ENCODE data around the gene IL17RA. TPM values are rescaled to one million over a fixed set of nuclear protein-coding genes. Genes with fewer than 3 reads are reported as not detected.

The IL17RA gene
- polyA plus RNA-seq, 4 donors, result 3.8 to 7.6 (median 5.6) TPM

DNA sequence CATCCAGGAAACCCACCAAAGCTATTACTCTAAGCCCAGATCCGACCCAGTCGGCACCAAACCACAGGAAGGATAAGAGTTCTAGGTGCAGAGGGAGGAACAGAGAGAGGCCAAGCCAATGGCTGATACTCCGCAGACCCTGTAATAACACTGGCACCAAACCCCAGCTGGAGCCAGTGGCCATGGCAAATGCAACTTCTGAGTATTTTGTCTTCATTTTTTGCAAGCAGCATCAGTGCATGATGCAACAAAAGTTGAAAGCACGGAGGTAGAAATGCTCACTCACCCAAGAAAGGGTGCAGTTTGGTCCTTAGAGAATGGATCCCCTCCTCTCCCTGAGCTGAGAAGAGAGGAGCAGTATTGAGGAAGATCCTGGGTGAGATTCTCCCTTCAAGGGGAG, 33.5 kb downstream of the IL17RA start:
- Histone ChIP-seq H3K36me3 (ENCODE audit: control insufficient read depth in 3 of 3, insufficient read depth in 2 of 3, low read depth in 1 of 3, low read length in 3 of 3) (no peaks in the 10 kb centered on the region), H3K9me3 (ENCODE audit: control insufficient read depth in 2 of 2, insufficient read depth in 1 of 2, low read depth in 1 of 2, low read length in 1 of 2) (no peaks in the 10 kb centered on the region), H3K27ac (ENCODE audit: low read depth in 1 of 3, low read length in 2 of 3) (no peak overlapping the region), H3K4me3 (ENCODE audit: low read depth in 1 of 3, low read length in 3 of 3) (no peak overlapping the region), H3K27me3 (ENCODE audit: control insufficient read depth in 3 of 3, insufficient read depth in 3 of 3, low read length in 3 of 3) (peaks cover 3 to 19% (median 16%) of the 10 kb centered on the region in 3 donors), H3K4me1 (ENCODE audit: control insufficient read depth in 3 of 3, insufficient read depth in 2 of 3, low read depth in 1 of 3, low read length in 2 of 3) (peaks cover 0 to 3% (median 0%) of the 10 kb centered on the region in 3 donors)
- FAIRE-seq (no peak), DNase-seq (no peak)
- 67 to 80% (median 79%) methylated on average over 4 of the region's 4 CpGs for WGBS, 3 donors

DNA sequence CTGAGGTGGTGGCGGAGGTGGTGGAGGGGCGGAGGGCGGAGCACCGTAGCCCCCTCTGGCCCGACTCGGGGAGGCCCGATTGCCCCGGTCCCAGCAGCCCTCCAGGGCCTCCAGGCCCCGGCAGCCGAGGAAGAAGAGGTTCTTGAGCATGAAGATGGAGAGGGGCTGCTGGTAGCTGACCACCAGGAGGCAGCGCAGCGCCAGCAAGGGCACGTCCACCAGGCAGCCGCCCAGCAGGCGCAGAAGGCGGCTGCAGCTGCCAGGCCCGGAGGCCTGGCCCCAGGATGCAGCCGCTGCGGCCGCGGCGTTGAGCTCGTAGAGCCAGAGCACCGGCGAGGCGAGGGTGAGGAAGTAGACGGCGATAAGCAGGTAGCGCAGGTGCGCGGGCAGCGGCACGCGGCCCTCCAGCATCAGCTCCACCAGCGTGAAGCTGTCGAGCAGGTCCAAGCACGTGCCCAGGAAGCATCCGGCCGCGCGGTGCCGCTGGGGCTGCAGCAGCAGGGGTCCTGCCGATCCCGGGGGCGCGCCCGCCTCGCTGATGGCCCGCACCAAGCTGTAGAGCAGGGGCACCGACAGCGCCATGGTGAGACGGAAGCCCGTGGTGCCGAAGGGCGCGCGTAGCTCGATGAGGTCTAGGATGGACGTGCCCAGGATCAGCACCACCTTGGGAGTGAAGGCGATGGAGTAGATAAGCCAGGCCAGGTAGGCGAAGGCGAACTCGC, 34.8 kb downstream of the IL17RA start:
- FAIRE-seq, result no peak
- no peak overlapping the region for H3K4me3 ChIP-seq (ENCODE audit: low read depth in 1 of 3, low read length in 3 of 3)
- H3K9me3 ChIP-seq (ENCODE audit: control insufficient read depth in 2 of 2, insufficient read depth in 1 of 2, low read depth in 1 of 2, low read length in 1 of 2), result no peaks in the 10 kb centered on the region
- peak; percentile 51 to 52 for DNase-seq
- H3K4me1 ChIP-seq (ENCODE audit: control insufficient read depth in 3 of 3, insufficient read depth in 2 of 3, low read depth in 1 of 3, low read length in 2 of 3), result peaks cover 0 to 3% (median 0%) of the 10 kb centered on the region in 3 donors
- H3K36me3 ChIP-seq (ENCODE audit: control insufficient read depth in 3 of 3, insufficient read depth in 2 of 3, low read depth in 1 of 3, low read length in 3 of 3), result no peaks in the 10 kb centered on the region
- H3K27me3 ChIP-seq (ENCODE audit: control insufficient read depth in 3 of 3, insufficient read depth in 3 of 3, low read length in 3 of 3), result peaks cover 3 to 19% (median 18%) of the 10 kb centered on the region in 3 donors
- no peak overlapping the region for H3K27ac ChIP-seq (ENCODE audit: low read depth in 1 of 3, low read length in 2 of 3)
- 29 to 34% (median 33%) methylated on average over 48 to 63 of the region's 63 CpGs for WGBS, 3 donors

DNA sequence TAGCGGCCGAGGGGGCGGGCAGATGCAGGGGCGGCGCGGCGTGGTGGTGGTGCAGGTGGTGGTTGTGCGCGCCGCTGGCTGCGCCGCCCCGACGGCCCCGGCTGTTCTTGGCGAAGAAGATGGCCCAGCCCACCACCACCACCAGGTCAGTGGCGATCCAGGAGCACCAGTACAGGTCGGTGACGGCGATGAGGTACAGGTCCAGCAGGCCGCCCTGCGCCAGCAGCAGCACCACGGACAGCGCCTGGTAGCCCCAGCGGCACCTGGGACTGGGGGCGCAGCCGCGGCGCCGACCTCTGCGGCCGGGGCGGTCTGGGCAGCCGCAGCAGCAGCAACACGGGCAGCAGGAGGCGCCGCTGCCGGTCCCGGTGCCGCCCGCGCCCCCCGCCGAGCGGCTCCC, 35.5 kb downstream of the IL17RA start:
- Histone ChIP-seq H3K27me3 (ENCODE audit: control insufficient read depth in 3 of 3, insufficient read depth in 3 of 3, low read length in 3 of 3) (peaks cover 3 to 19% (median 18%) of the 10 kb centered on the region in 3 donors), H3K27ac (ENCODE audit: low read depth in 1 of 3, low read length in 2 of 3) (no peak overlapping the region), H3K9me3 (ENCODE audit: control insufficient read depth in 2 of 2, insufficient read depth in 1 of 2, low read depth in 1 of 2, low read length in 1 of 2) (no peaks in the 10 kb centered on the region), H3K36me3 (ENCODE audit: control insufficient read depth in 3 of 3, insufficient read depth in 2 of 3, low read depth in 1 of 3, low read length in 3 of 3) (no peaks in the 10 kb centered on the region), H3K4me3 (ENCODE audit: low read depth in 1 of 3, low read length in 3 of 3) (peak overlapping the region in 1 of 3 donors; percentile 63), H3K4me1 (ENCODE audit: control insufficient read depth in 3 of 3, insufficient read depth in 2 of 3, low read depth in 1 of 3, low read length in 2 of 3) (peaks cover 0 to 3% (median 0%) of the 10 kb centered on the region in 3 donors)
- WGBS, 3 donors, result 2 to 3% (median 3%) methylated on average over 20 to 45 of the region's 45 CpGs
- FAIRE-seq (no peak), DNase-seq (peak; percentile 19 to 77)

DNA sequence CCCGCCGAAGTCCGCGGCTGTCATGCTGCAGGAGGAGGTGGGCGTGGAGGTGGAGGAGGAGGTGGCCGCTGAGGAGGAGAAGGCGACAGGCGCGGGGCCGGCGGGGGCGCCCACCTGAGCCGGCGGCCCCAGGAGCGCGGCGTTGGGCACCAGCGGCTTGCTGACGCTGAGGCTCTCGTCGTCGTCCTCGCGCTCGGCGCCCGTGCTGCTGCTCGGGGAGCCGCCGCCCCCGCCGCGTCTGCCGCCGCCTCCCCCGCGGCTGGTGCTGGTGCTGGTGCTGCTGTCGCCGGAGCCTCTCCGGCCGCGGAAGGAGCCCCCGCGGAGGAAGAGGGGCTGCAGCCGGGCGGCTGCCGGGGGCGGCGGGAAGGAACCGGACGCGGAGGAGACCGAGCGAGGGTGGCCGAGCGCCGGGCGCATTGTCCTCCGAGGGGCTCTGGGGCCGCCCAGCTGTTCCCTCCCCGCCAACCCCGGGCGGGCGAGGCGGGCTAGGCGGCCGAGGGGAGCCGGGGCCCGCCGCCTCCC, 36.0 kb downstream of the IL17RA start:
- H3K4me1 ChIP-seq (ENCODE audit: control insufficient read depth in 3 of 3, insufficient read depth in 2 of 3, low read depth in 1 of 3, low read length in 2 of 3), result peaks cover 0 to 3% (median 0%) of the 10 kb centered on the region in 3 donors
- no peaks in the 10 kb centered on the region for H3K36me3 ChIP-seq (ENCODE audit: control insufficient read depth in 3 of 3, insufficient read depth in 2 of 3, low read depth in 1 of 3, low read length in 3 of 3)
- 0 to 1% (median 0%) methylated on average over 26 to 70 of the region's 70 CpGs for WGBS, 3 donors
- H3K27ac ChIP-seq (ENCODE audit: low read depth in 1 of 3, low read length in 2 of 3), result no peak overlapping the region
- H3K4me3 ChIP-seq (ENCODE audit: low read depth in 1 of 3, low read length in 3 of 3), result peak overlapping the region in 2 of 3 donors; percentile 24 to 63
- DNase-seq (peak in 1 of 2 donors; percentile 50), FAIRE-seq (no peak)
- H3K27me3 ChIP-seq (ENCODE audit: control insufficient read depth in 3 of 3, insufficient read depth in 3 of 3, low read length in 3 of 3), result peaks cover 3 to 19% (median 18%) of the 10 kb centered on the region in 3 donors
- no peaks in the 10 kb centered on the region for H3K9me3 ChIP-seq (ENCODE audit: control insufficient read depth in 2 of 2, insufficient read depth in 1 of 2, low read depth in 1 of 2, low read length in 1 of 2)

DNA sequence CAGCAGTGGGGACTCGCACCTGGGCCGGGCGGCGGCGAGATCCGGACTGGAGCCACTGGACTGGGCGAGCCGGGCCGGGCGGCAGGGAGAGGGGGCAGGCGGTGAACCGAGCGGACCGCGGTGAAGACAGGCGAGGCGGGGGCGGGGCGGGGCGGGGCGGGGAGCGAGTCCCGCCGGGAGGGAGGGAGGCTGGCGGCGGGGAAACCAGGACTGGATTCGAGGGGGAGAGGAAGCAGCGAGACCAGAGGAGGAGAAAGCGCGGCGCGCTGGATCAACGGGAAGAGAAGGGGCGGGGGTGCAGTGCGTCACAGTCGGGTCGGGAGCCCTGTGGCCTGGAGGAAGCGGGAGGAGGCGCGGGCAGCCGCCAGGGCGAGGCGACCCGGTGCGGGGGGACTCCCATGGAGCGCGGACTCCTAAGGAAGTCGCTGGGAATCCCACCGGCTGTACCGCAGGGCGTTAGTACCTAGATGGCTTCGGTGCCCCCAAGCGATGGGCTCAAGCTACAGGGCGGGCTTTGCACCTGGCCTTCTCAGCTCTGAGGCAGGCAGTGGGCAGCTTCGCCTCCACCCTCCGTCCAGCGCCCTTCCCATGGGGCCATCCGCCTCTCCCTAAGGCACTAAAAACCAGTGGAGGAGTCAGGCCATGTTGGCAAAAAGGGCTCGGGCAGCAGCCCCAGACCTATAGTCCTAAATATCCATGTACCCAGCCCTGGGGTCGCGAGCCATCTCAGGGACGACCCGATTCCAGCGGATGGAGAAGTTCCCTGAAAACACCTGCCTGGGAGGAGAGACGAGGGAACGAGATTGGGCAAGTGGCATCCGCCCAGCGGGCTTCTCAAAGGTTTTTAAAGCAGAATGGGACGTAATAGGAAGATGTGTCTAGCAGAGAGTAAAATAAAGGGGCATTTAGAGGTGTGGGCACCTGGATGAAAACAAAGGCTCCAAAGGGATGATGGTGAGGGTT, 36.7 kb downstream of the IL17RA start, which contains the start of gene TMEM121B:
TMEM121B (minus strand) TSS at position 128 of the 963 bp plus-strand sequence. CDS start 233 bp downstream, outside the sequence.
- WGBS, 3 donors, result 5 to 11% (median 8%) methylated on average over 52 to 69 of the region's 69 CpGs
- Histone ChIP-seq H3K36me3 (ENCODE audit: control insufficient read depth in 3 of 3, insufficient read depth in 2 of 3, low read depth in 1 of 3, low read length in 3 of 3) (no peaks in the 10 kb centered on the region), H3K27ac (ENCODE audit: low read depth in 1 of 3, low read length in 2 of 3) (no peak within 1 kb of the TSS), H3K27me3 (ENCODE audit: control insufficient read depth in 3 of 3, insufficient read depth in 3 of 3, low read length in 3 of 3) (peaks cover 3 to 19% (median 18%) of the 10 kb centered on the region in 3 donors), H3K4me3 (ENCODE audit: low read depth in 1 of 3, low read length in 3 of 3) (peak within 1 kb of the TSS; percentile 24 to 63 (median 32)), H3K4me1 (ENCODE audit: control insufficient read depth in 3 of 3, insufficient read depth in 2 of 3, low read depth in 1 of 3, low read length in 2 of 3) (peaks cover 0 to 3% (median 0%) of the 10 kb centered on the region in 3 donors), H3K9me3 (ENCODE audit: control insufficient read depth in 2 of 2, insufficient read depth in 1 of 2, low read depth in 1 of 2, low read length in 1 of 2) (no peaks in the 10 kb centered on the region)
- DNase-seq (peak; percentile 31 to 71), FAIRE-seq (no peak)

DNA sequence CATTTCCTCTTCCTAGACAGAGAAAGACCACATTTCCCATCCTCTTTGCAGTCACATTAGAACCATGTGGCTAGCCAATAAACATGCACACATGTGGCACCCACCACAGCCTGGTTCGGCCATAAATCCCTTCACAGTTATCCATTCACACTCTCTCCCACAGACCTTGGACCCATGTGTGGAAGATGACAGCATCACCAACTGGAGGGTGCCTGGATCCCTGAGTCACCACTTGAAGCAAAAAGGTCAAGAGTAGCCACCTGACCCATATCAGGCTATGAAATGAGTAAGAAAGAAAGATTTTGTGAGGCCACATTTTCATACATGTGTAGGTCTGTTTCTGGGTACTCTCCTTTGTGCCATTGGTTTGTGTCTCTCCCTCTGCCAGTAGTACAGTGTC, 45.4 kb downstream of the IL17RA start:
- FAIRE-seq (no peak), DNase-seq (no peak)
- no peaks in the 10 kb centered on the region for H3K9me3 ChIP-seq (ENCODE audit: control insufficient read depth in 2 of 2, insufficient read depth in 1 of 2, low read depth in 1 of 2, low read length in 1 of 2)
- H3K36me3 ChIP-seq (ENCODE audit: control insufficient read depth in 3 of 3, insufficient read depth in 2 of 3, low read depth in 1 of 3, low read length in 3 of 3), result peaks cover 0 to 1% (median 0%) of the 10 kb centered on the region in 3 donors
- H3K4me1 ChIP-seq (ENCODE audit: control insufficient read depth in 3 of 3, insufficient read depth in 2 of 3, low read depth in 1 of 3, low read length in 2 of 3), result no peaks in the 10 kb centered on the region
- WGBS, 3 donors, result 52 to 79% (median 75%) methylated on average over 1 of the region's 1 CpG
- no peaks in the 10 kb centered on the region for H3K27me3 ChIP-seq (ENCODE audit: control insufficient read depth in 3 of 3, insufficient read depth in 3 of 3, low read length in 3 of 3)
- no peak overlapping the region for H3K4me3 ChIP-seq (ENCODE audit: low read depth in 1 of 3, low read length in 3 of 3)
- H3K27ac ChIP-seq (ENCODE audit: low read depth in 1 of 3, low read length in 2 of 3), result no peak overlapping the region

DNA sequence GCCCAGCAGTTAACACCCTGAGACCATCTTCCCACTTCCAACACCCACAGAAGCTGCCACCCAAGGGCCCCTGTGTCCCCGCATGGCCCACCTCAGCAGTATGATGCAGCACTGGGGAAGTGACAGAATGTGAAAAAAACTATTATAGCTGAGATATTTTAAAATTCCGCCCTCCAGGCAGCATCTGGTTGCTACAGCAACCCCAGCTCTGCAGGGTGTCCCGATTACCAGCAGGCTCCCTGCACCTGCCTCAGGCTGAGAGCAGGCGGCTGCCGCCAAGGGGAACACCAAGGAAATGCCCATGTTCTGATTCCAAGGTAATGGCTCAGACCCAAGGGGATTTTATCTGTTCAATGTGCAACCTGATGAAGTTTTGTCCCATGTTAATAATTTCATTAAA, 46.9 kb downstream of the IL17RA start:
- no peaks in the 10 kb centered on the region for H3K9me3 ChIP-seq (ENCODE audit: control insufficient read depth in 2 of 2, insufficient read depth in 1 of 2, low read depth in 1 of 2, low read length in 1 of 2)
- peaks cover 0 to 2% (median 0%) of the 10 kb centered on the region in 3 donors for H3K36me3 ChIP-seq (ENCODE audit: control insufficient read depth in 3 of 3, insufficient read depth in 2 of 3, low read depth in 1 of 3, low read length in 3 of 3)
- H3K4me1 ChIP-seq (ENCODE audit: control insufficient read depth in 3 of 3, insufficient read depth in 2 of 3, low read depth in 1 of 3, low read length in 2 of 3), result no peaks in the 10 kb centered on the region
- no peak for DNase-seq
- no peak for FAIRE-seq
- H3K4me3 ChIP-seq (ENCODE audit: low read depth in 1 of 3, low read length in 3 of 3), result no peak overlapping the region
- WGBS, 3 donors, result 44 to 62% (median 55%) methylated on average over 5 of the region's 5 CpGs
- no peak overlapping the region for H3K27ac ChIP-seq (ENCODE audit: low read depth in 1 of 3, low read length in 2 of 3)
- H3K27me3 ChIP-seq (ENCODE audit: control insufficient read depth in 3 of 3, insufficient read depth in 3 of 3, low read length in 3 of 3), result no peaks in the 10 kb centered on the region

DNA sequence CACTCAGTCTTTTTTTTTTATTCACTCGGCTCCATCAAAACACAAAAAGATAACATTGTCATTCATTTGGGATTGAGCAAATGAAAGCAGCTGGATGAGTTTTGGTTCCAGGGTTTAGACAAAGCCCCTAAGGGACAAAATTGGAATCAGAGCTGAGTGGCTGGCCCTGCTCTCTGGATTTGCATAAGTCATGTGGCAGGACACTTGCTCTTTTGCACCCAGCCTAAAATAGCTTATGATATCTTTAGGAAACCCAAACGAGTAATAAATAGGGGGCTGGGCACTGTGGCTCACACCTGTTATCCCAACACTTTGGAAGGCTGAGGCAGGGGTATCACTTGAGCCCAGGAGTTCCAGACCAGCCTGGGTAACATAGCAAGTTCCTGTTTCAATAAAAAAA, 47.3 kb downstream of the IL17RA start:
- Histone ChIP-seq H3K4me1 (ENCODE audit: control insufficient read depth in 3 of 3, insufficient read depth in 2 of 3, low read depth in 1 of 3, low read length in 2 of 3) (no peaks in the 10 kb centered on the region), H3K4me3 (ENCODE audit: low read depth in 1 of 3, low read length in 3 of 3) (no peak overlapping the region), H3K27ac (ENCODE audit: low read depth in 1 of 3, low read length in 2 of 3) (no peak overlapping the region), H3K9me3 (ENCODE audit: control insufficient read depth in 2 of 2, insufficient read depth in 1 of 2, low read depth in 1 of 2, low read length in 1 of 2) (no peaks in the 10 kb centered on the region), H3K27me3 (ENCODE audit: control insufficient read depth in 3 of 3, insufficient read depth in 3 of 3, low read length in 3 of 3) (no peaks in the 10 kb centered on the region), H3K36me3 (ENCODE audit: control insufficient read depth in 3 of 3, insufficient read depth in 2 of 3, low read depth in 1 of 3, low read length in 3 of 3) (peaks cover 0 to 3% (median 2%) of the 10 kb centered on the region in 3 donors)
- 22 to 36% (median 33%) methylated on average over 2 of the region's 2 CpGs for WGBS, 3 donors
- DNase-seq (no peak), FAIRE-seq (no peak)
